IMR-90 (cell line): Measurements from ENCODE around the gene DRC3. TPM values are rescaled to one million over a fixed set of nuclear protein-coding genes. Genes with fewer than 3 reads are reported as not detected.

Experiments
- ATAC-seq: fragments of 200-7000 bp; cut with Tn5 transposase; 2 replicates; pipeline ENCODE4 v1.9.1; 2020; ENCODE audit warnings: low read depth, mild to moderate bottlenecking, moderate library complexity
- BruUV-seq: library from RNA; stranded (reverse); fragments of 400-500 nt; replicated peaks from 2 replicates; lab custom pipeline; 2021; lab: Mats Ljungman, UMichigan
- CTCF ChIA-PET: fragments of 300-600 bp; formaldehyde crosslinking; extraction: SDS; loops from one replicate; lab custom pipeline; 2021; ENCODE audit warnings: antibody characterized with exemption; lab: Yijun Ruan, JAX
- POLR2A ChIA-PET: fragments of 300-600 bp; sonication (Branson Sonifier 250); formaldehyde crosslinking; loops from one replicate; lab custom pipeline; 2022; ENCODE audit warnings: antibody characterized with exemption; ENCODE audit not compliant: unreplicated experiment; lab: Charles Lee
- DNase-seq: peaks from one replicate; pipeline ENCODE4 v3.0.0; 2013
- H2AFZ ChIP-seq: replicated peaks from 2 replicates; pipeline ENCODE3; 2013; ENCODE audit warnings: low read length, mild to moderate bottlenecking; ENCODE audit not compliant: poor library complexity
- H2AK5ac ChIP-seq: 2 replicates; pipeline ENCODE4 v1.6.1; 2013; ENCODE audit warnings: low read depth, low read length, inconsistent platforms
- H2AK9ac ChIP-seq: replicated peaks from 2 replicates; pipeline ENCODE3; 2013; ENCODE audit warnings: mild to moderate bottlenecking, low read depth, low read length, moderate library complexity; ENCODE audit not compliant: poor library complexity
- H2BK120ac ChIP-seq: 2 replicates; pipeline ENCODE4 v1.6.1; 2013; ENCODE audit warnings: low read depth, low read length, inconsistent platforms
- H2BK15ac ChIP-seq: 3 replicates; pipeline ENCODE4 v1.6.1; 2013; ENCODE audit warnings: low read depth, low read length, inconsistent platforms
- H2BK20ac ChIP-seq: 2 replicates; pipeline ENCODE4 v1.6.1; 2013; ENCODE audit warnings: low read depth, mild to moderate bottlenecking, inconsistent platforms, low read length, moderate library complexity
- H2BK5ac ChIP-seq: 2 replicates; pipeline ENCODE4 v1.6.1; 2013; ENCODE audit warnings: mild to moderate bottlenecking, low read depth, low read length, inconsistent platforms; ENCODE audit not compliant: poor library complexity, severe bottlenecking
- H3K14ac ChIP-seq: replicated peaks from 2 replicates; pipeline ENCODE4 v1.6.1; 2013; ENCODE audit warnings: low read depth, low read length, inconsistent platforms
- H3K18ac ChIP-seq: 2 replicates; pipeline ENCODE4 v1.6.1; 2013; ENCODE audit warnings: low read depth, low read length, control low read depth
- H3K23ac ChIP-seq: 2 replicates; pipeline ENCODE4 v1.6.1; 2013; ENCODE audit warnings: low read depth, low read length, inconsistent platforms
- H3K27ac ChIP-seq: 2 replicates; pipeline ENCODE4 v1.5.1; 2013; ENCODE audit warnings: mild to moderate bottlenecking, control low read depth, low read length; ENCODE audit not compliant: insufficient read depth
- H3K27me3 ChIP-seq: 2 replicates; pipeline ENCODE4 v1.6.1; 2013; ENCODE audit warnings: low read length; ENCODE audit not compliant: control insufficient read depth, insufficient read depth
- H3K36me3 ChIP-seq: 2 replicates; pipeline ENCODE4 v1.6.1; 2013; ENCODE audit warnings: low read length, mixed read lengths; ENCODE audit not compliant: control insufficient read depth, insufficient read depth
- H3K4ac ChIP-seq: 2 replicates; pipeline ENCODE4 v1.6.1; 2013; ENCODE audit warnings: low read depth, low read length, inconsistent platforms
- H3K4me1 ChIP-seq: 2 replicates; pipeline ENCODE4 v1.6.1; 2013; ENCODE audit warnings: low read length, mixed read lengths; ENCODE audit not compliant: control insufficient read depth, insufficient read depth
- H3K4me2 ChIP-seq: 2 replicates; pipeline ENCODE4 v1.6.1; 2013; ENCODE audit warnings: low read depth, mild to moderate bottlenecking, control low read depth, low read length, moderate library complexity
- H3K4me3 ChIP-seq: 2 replicates; pipeline ENCODE4 v1.5.1; 2013; ENCODE audit warnings: low read depth, mild to moderate bottlenecking, control low read depth, low read length, moderate library complexity; ENCODE audit not compliant: insufficient read depth
- H3K56ac ChIP-seq: 2 replicates; pipeline ENCODE4 v1.6.1; 2013; ENCODE audit warnings: low read length, inconsistent platforms; ENCODE audit not compliant: insufficient read depth; ENCODE audit errors: extremely low read depth
- H3K79me1 ChIP-seq, 2 experiments: 2 replicates each; pipeline ENCODE4 v1.6.1; 2013; ENCODE audit warnings: low read length in 2 of 2, inconsistent platforms in 1 of 2, low read depth in 1 of 2
- H3K9ac ChIP-seq: 2 replicates; pipeline ENCODE4 v1.6.1; 2013; ENCODE audit warnings: low read depth, low read length, control low read depth
- H3K9me1 ChIP-seq: 2 replicates; pipeline ENCODE4 v1.6.1; 2013; ENCODE audit warnings: low read length, inconsistent platforms; ENCODE audit not compliant: insufficient read depth
- H3K9me3 ChIP-seq: 2 replicates; pipeline ENCODE4 v1.6.1; 2013; ENCODE audit warnings: low read length; ENCODE audit not compliant: control insufficient read depth, insufficient read depth
- H4K20me1 ChIP-seq: 2 replicates; pipeline ENCODE4 v1.6.1; 2013; ENCODE audit warnings: low read length, inconsistent platforms; ENCODE audit not compliant: insufficient read depth
- H4K5ac ChIP-seq: 2 replicates; pipeline ENCODE4 v1.6.1; 2013; ENCODE audit warnings: mild to moderate bottlenecking, low read depth, low read length, control low read depth
- H4K8ac ChIP-seq, 2 experiments: 2 replicates each; pipeline ENCODE4 v1.6.1; 2013; ENCODE audit warnings: low read depth in 2 of 2, low read length in 2 of 2, control low read depth in 1 of 2, inconsistent platforms in 1 of 2
- H4K91ac ChIP-seq: 2 replicates; pipeline ENCODE4 v1.6.1; 2013; ENCODE audit warnings: low read depth, low read length, inconsistent platforms; ENCODE audit not compliant: insufficient read depth
- FOS ChIP-seq: fragments of 150-350 bp; IDR thresholded peaks from 2 replicates; pipeline ENCODE4 v1.6.1; 2016; ENCODE audit warnings: low read depth, low read length
- MXI1 ChIP-seq: IDR thresholded peaks from 2 replicates; pipeline ENCODE4 v1.6.1; 2012; ENCODE audit warnings: low read depth, mild to moderate bottlenecking, low read length, moderate library complexity, borderline replicate concordance
- WGBS, 2 experiments: methylation state at CpG; one replicate each; pipeline versions ENCODE4 v1.1.5 to v1.1.7; 2013; ENCODE audit warnings: missing lambda C conversion rate in 2 of 2; ENCODE audit not compliant: insufficient read length in 1 of 2; ENCODE audit errors: extremely low coverage in 2 of 2; 5-methylcytosine and 5-hydroxymethylcytosine counted together
- dilution Hi-C: fragments of 300-500 bp; cut with HindIII; formaldehyde crosslinking; loops from one replicate; pipeline ENCODE4 v1.14.3; 2018; ENCODE audit warnings: low sequenced_read_pairs; ENCODE audit not compliant: unreplicated experiment
- in situ Hi-C: fragments of 300-500 bp; cut with MboI; formaldehyde crosslinking; loops from 3 replicates; pipeline ENCODE4 v1.14.3; 2019; ENCODE audit warnings: low sequenced_read_pairs, inconsistent platforms, mixed read lengths
- intact Hi-C: fragments of 100-400 bp; cut with micrococcal nuclease; formaldehyde crosslinking; loops from 2 replicates; pipeline ENCODE4 v1.10.0; 2022
- polyA plus RNA-seq, 3 experiments: library from polyadenylated mRNA; depleted of rRNA; stranded (reverse); fragments of >200 nt; gene quantifications; 2 replicates each; pipeline ENCODE4 v1.2.3, GENCODE V29; 2012; ENCODE audit warnings: low replicate concordance in 1 of 3
- total RNA-seq: library from RNA; depleted of rRNA; stranded (reverse); fragments of >200 nt; gene quantifications from 2 replicates; pipeline ENCODE4 v1.2.3, GENCODE V29; 2012

Gene DRC3
- total and polyA plus RNA-seq, 2 of the 4 experiments (the other 2 are of a cell fraction), result 0.55 to 0.72 TPM

GRCh38 chr17:17959520-17960361 is 12.9 kb upstream of the DRC3 start:
- H3K56ac ChIP-seq, result peak overlapping the region; percentile 77
- DNase-seq (peak; percentile 69), ATAC-seq (peak; percentile 69)
- H4K20me1 ChIP-seq, result peaks cover 10% of the 10 kb centered on the region; the same call in 1 of the 2 replicates
- H2BK15ac ChIP-seq, result peak overlapping the region; percentile 75; the same call in 2 of the 3 replicates
- peak overlapping the region; percentile 98 for H3K4me2 ChIP-seq
- peaks cover 16% of the 10 kb centered on the region for H3K4me1 ChIP-seq
- 0% methylated on average over 2 of the region's 7 CpGs; no CpG with 5 or more reads in 1 of the 2 experiments for WGBS, 2 experiments
- no peaks in the 10 kb centered on the region for H3K27me3 ChIP-seq
- H3K9me3 ChIP-seq, result no peaks in the 10 kb centered on the region
- peak overlapping the region; percentile 74 for H2BK20ac ChIP-seq
- H2BK5ac ChIP-seq, result peak overlapping the region; percentile 97
- peak overlapping the region; percentile 85 for H2BK120ac ChIP-seq
- intact Hi-C loops (no loop called here), dilution Hi-C loops (no loop called here), in situ Hi-C loops (no loop called here)
- ChIA-PET CTCF (interaction anchor here (0.9 kb wide), 2 partner anchors 24 to 43 kb away, joined by 3 to 4 read pairs; no protein-coding TSS in a partner anchor), POLR2A (no interaction called here)
- peak overlapping the region; percentile 82 for H3K9ac ChIP-seq
- peak overlapping the region; percentile 81 for H3K4ac ChIP-seq
- H3K4me3 ChIP-seq, result peak overlapping the region; percentile 52
- H3K23ac ChIP-seq, result peak overlapping the region; percentile 62
- H4K91ac ChIP-seq, result peak overlapping the region; percentile 80; the same call in 1 of the 2 replicates
- BruUV-seq, result no TSS peak
- peaks cover 19 to 59% of the 10 kb centered on the region in 2 experiments for H3K79me1 ChIP-seq
- H3K9me1 ChIP-seq, result peaks cover 13% of the 10 kb centered on the region
- peak overlapping the region; percentile 68; the same call in 1 of the 2 replicates for H2AK5ac ChIP-seq
- no peak overlapping the region for H2AFZ ChIP-seq
- TF ChIP-seq FOS (0 out of 2 replicates have a peak, but pooled peaks have one; percentile 20), MXI1 (no peak)
- peak overlapping the region; percentile 62 to 68 for H4K8ac ChIP-seq
- H3K18ac ChIP-seq, result peak overlapping the region; percentile 77; the same call in 1 of the 2 replicates
- peak overlapping the region; percentile 65 for H3K27ac ChIP-seq
- H4K5ac ChIP-seq, result peak overlapping the region; percentile 11; the same call in 1 of the 2 replicates
- peak overlapping the region; percentile 41 for H3K14ac ChIP-seq
- peak overlapping the region; percentile 30 for H2AK9ac ChIP-seq
- H3K36me3 ChIP-seq, result no peaks in the 10 kb centered on the region
